ENCODE results near the gene HIRA. TPM values are rescaled to one million over a fixed set of nuclear protein-coding genes. Genes with fewer than 3 reads are reported as not detected.

HIRA gene
- total and polyA plus RNA-seq, 9 of the 15 experiments (the other 6 are each of a cell fraction or from before 2014, with no cell fraction given), result 0.96 to 132 (median 58.4) TPM

DNA sequence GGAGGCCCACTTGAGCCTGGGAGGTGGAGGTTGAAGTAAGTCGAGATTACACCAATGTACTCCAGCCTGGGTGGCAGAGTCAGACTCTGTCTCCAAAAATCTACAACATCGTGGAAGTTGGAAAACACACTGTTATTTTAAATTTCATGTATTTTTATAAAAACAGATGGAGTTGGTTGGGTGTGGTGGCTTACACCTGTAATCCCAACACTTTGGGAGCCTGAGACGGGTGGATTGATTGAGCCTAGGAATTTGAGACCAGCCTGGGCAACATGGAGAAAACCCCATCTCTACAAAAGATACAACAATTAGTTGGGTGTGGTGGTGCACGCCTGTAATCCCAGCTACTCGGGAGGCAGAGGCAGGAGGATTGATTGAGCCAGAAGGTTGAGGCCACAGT lies 88.1 kb downstream of the HIRA start (continued):
- no peak for TF ChIP-seq TEAD4 (IDR thresholded peaks at IDR 0.05; ENCODE audit: low read length)
- peak; percentile 68; the same call in 1 of the 2 replicates for TF ChIP-seq TEAD4 (CRISPR knock-in tag; IDR thresholded peaks at IDR 0.05; ENCODE audit: borderline replicate concordance)
- peak; percentile 53; the same call in 1 of the 2 replicates for TF ChIP-seq ZNF143 (CRISPR knock-in tag; IDR thresholded peaks at IDR 0.05)

DNA sequence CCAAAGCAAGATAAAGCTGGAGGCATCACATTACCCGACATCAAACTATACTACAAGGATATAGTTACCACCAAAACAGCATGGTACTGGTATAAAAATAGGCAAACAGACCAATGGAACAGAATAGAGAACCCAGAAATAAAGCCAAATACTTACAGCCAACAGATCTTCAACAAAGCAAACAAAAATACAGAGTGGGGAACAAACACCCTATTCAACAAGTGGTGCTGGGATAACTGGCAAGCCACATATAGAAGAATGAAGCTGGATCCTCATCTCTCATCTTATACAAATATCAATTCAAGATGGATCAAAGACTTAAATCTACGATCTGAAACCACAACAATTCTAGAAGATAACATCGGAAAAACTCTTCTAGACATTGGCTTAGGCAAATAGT lies 90.0 kb downstream of the HIRA start:
- ChIA-PET CTCF (ENCODE audit: low intra/inter-chr PET ratio) (interaction anchor here (0.6 kb wide), 1 partner anchor 736 kb away, joined by 7 read pairs; no protein-coding TSS in a partner anchor), POLR2A (interaction anchor here (3.1 kb wide), 1 partner anchor 8 kb away, joined by 10 read pairs; no protein-coding TSS in a partner anchor)
- no peak for FAIRE-seq
- WGBS (ENCODE audit: insufficient coverage, low coverage, missing lambda C conversion rate), result 83% methylated on average over 3 of the region's 3 CpGs
- Histone ChIP-seq H3K9ac (ENCODE audit: insufficient read depth in 1 of 2, low read depth in 2 of 2, low read length in 2 of 2) (no peak overlapping the region), H3K9me3 (replicated peaks; ENCODE audit: control insufficient read depth, insufficient read depth, low read depth, low read length) (peaks cover 14% of the 10 kb centered on the region), H3K9me1 (ENCODE audit: control insufficient read depth, insufficient read depth, low read length) (no peaks in the 10 kb centered on the region), H3K79me2 (ENCODE audit: control insufficient read depth, insufficient read depth, low read length) (no peaks in the 10 kb centered on the region), H3K4me2 (ENCODE audit: insufficient read depth, low read length) (no peak overlapping the region), H3K27me3 (ENCODE audit: control insufficient read depth in 2 of 2, insufficient read depth in 2 of 2, low read length in 2 of 2) (no peaks in the 10 kb centered on the region), H3K4me3 (no peak overlapping the region), H3K27ac (ENCODE audit: extremely low read depth, low read depth, low read length) (no peak overlapping the region), H2AFZ (ENCODE audit: low read depth, low read length) (no peak overlapping the region), H4K20me1 (replicated peaks; ENCODE audit: control insufficient read depth, insufficient read depth, low read length) (no peaks in the 10 kb centered on the region), H3K36me3 (ENCODE audit: control insufficient read depth, insufficient read depth, low read length) (peaks cover 91% of the 10 kb centered on the region), H3K4me1 (replicated peaks in 1 of 2; ENCODE audit: control insufficient read depth in 2 of 2, insufficient read depth in 2 of 2, low read length in 2 of 2) (no peaks in the 10 kb centered on the region)
- in situ Hi-C loops (cut with MboI), result no loop called here
- intact Hi-C loops (cut with micrococcal nuclease), result no loop called here
- BruUV-seq (replicated peaks), result no TSS peak
- DNase-seq (ENCODE audit: extremely low read depth in 1 of 4, low spot score in 3 of 4), result no peak
- ATAC-seq, result no peak
- TF ChIP-seq ZNF79 (CRISPR knock-in tag; IDR thresholded peaks at IDR 0.05; ENCODE audit: low read depth) (no peak), KAT2B (IDR thresholded peaks at IDR 0.05; ENCODE audit: low read depth, low read length) (no peak), CSDE1 (IDR thresholded peaks at IDR 0.05) (no peak), FOXJ3 (CRISPR knock-in tag; IDR thresholded peaks at IDR 0.05) (0 out of 2 replicates have a peak, but pooled peaks have one; percentile 13), ZNF75A (CRISPR knock-in tag; IDR thresholded peaks at IDR 0.05) (no peak), NCOA4 (IDR thresholded peaks at IDR 0.05; ENCODE audit: partially characterized antibody) (peak; percentile 6), PURB (CRISPR knock-in tag; IDR thresholded peaks at IDR 0.05; ENCODE audit: low read depth) (0 out of 2 replicates have a peak, but pooled peaks have one; percentile 36), CBFB (CRISPR knock-in tag; IDR thresholded peaks at IDR 0.05) (no peak), NCOA6 (IDR thresholded peaks at IDR 0.05) (no peak)
- TF ChIP-seq, protein P1, sequence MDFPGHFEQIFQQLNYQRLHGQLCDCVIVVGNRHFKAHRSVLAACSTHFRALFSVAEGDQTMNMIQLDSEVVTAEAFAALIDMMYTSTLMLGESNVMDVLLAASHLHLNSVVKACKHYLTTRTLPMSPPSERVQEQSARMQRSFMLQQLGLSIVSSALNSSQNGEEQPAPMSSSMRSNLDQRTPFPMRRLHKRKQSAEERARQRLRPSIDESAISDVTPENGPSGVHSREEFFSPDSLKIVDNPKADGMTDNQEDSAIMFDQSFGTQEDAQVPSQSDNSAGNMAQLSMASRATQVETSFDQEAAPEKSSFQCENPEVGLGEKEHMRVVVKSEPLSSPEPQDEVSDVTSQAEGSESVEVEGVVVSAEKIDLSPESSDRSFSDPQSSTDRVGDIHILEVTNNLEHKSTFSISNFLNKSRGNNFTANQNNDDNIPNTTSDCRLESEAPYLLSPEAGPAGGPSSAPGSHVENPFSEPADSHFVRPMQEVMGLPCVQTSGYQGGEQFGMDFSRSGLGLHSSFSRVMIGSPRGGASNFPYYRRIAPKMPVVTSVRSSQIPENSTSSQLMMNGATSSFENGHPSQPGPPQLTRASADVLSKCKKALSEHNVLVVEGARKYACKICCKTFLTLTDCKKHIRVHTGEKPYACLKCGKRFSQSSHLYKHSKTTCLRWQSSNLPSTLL (IDR thresholded peaks at IDR 0.05), result no peak
- TF ChIP-seq, protein P2, sequence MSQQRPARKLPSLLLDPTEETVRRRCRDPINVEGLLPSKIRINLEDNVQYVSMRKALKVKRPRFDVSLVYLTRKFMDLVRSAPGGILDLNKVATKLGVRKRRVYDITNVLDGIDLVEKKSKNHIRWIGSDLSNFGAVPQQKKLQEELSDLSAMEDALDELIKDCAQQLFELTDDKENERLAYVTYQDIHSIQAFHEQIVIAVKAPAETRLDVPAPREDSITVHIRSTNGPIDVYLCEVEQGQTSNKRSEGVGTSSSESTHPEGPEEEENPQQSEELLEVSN (IDR thresholded peaks at IDR 0.05; ENCODE audit: borderline replicate concordance in 1 of 2, extremely low read depth in 1 of 2, insufficient read depth in 1 of 2, insufficient read length in 1 of 2, low read depth in 1 of 2, low read length in 1 of 2, poor library complexity in 1 of 2, severe bottlenecking in 1 of 2), result no peak
